HepG2 (cell line): ENCODE measurements around the gene MCF2L. TPM values are rescaled to one million over a fixed set of nuclear protein-coding genes. Genes with fewer than 3 reads are reported as not detected.

ENCODE experiments used
- ATAC-seq: fragments of 200-7000 bp; cut with Tn5 transposase; 3 replicates; pipeline ENCODE4 v1.9.1; 2020; ENCODE audit warnings: mild to moderate bottlenecking, moderate library complexity
- BruUV-seq: library from RNA; stranded (reverse); fragments of 400-500 nt; replicated peaks from 2 replicates; lab custom pipeline; 2021; lab: Mats Ljungman, UMichigan
- CTCF ChIA-PET: fragments of 300-600 bp; formaldehyde crosslinking; extraction: SDS; loops from one replicate; lab custom pipeline; 2021; ENCODE audit warnings: low total read pairs, inconsistent platforms, low intra/inter-chr PET ratio; lab: Yijun Ruan, JAX
- POLR2A ChIA-PET: fragments of 350-600 bp; sonication (Branson Sonifier 250); formaldehyde crosslinking; loops from one replicate; lab custom pipeline; 2020; ENCODE audit warnings: antibody characterized with exemption, inconsistent platforms; lab: Yijun Ruan, JAX
- DNase-seq: peaks from one replicate; pipeline ENCODE4 v3.0.0-alpha.2; 2015; ENCODE audit warnings: low spot score
- FAIRE-seq: peaks from 3 replicates; lab custom pipeline; 2011; peaks lifted over from hg19 to GRCh38; lab: Jason Lieb, UNC
- H2AFZ ChIP-seq: one replicate; pipeline ENCODE4 v1.6.1; 2011; ENCODE audit warnings: low read length, inconsistent platforms
- H3K27ac ChIP-seq: fragments of 300-600 bp; 3 replicates; pipeline ENCODE4 v1.8.0; 2011; ENCODE audit warnings: mixed run types, mild to moderate bottlenecking, mixed read lengths, low read length, inconsistent platforms; ENCODE audit not compliant: insufficient read depth; ENCODE audit errors: extremely low read length
- H3K27me3 ChIP-seq, 2 experiments: fragments of 200-600 bp in 1 of 2; 2 replicates in 1 of 2; 3 replicates in 1 of 2; pipeline versions ENCODE4 v1.6.0 to v1.8.0; 2011; ENCODE audit warnings: low read length in 2 of 2, mild to moderate bottlenecking in 2 of 2, moderate library complexity in 2 of 2, inconsistent platforms in 1 of 2; ENCODE audit not compliant: insufficient read depth in 2 of 2, control insufficient read depth in 1 of 2
- H3K36me3 ChIP-seq, 2 experiments: fragments of 200-600 bp in 1 of 2; replicated peaks in 1 of 2; 2 replicates in 1 of 2; 3 replicates in 1 of 2; pipeline versions ENCODE4 v1.5.1 to v1.8.0; 2011; ENCODE audit warnings: low read length in 2 of 2, inconsistent platforms in 1 of 2; ENCODE audit not compliant: insufficient read depth in 2 of 2, control insufficient read depth in 1 of 2
- H3K4me1 ChIP-seq: 2 replicates; pipeline ENCODE4 v1.5.1; 2012; ENCODE audit warnings: low read length, inconsistent platforms; ENCODE audit not compliant: insufficient read depth
- H3K4me2 ChIP-seq: 2 replicates; pipeline ENCODE4 v1.6.0; 2011; ENCODE audit warnings: low read depth, low read length, inconsistent platforms
- H3K4me3 ChIP-seq, 3 experiments: fragments of 200-600 bp in 1 of 3; sonication (generic), shearing (Covaris generic) in 1 of 3; replicated peaks in 1 of 3; 2 replicates each; pipeline ENCODE4 v1.5.1; 2011 to 2016; ENCODE audit warnings: low read length in 3 of 3, inconsistent platforms in 2 of 3, low read depth in 2 of 3, mild to moderate bottlenecking in 2 of 3, control low read depth in 1 of 3, mixed read lengths in 1 of 3; ENCODE audit not compliant: insufficient read depth in 1 of 3
- H3K79me2 ChIP-seq: one replicate; pipeline ENCODE4 v1.6.1; 2011; ENCODE audit warnings: low read length, inconsistent platforms; ENCODE audit not compliant: insufficient read depth
- H3K9ac ChIP-seq: 2 replicates; pipeline ENCODE4 v1.6.0; 2011; ENCODE audit warnings: mild to moderate bottlenecking, low read depth, low read length, inconsistent platforms; ENCODE audit not compliant: insufficient read depth
- H3K9me3 ChIP-seq: 2 replicates; pipeline ENCODE4 v1.5.1; 2012; ENCODE audit warnings: mild to moderate bottlenecking, low read length
- H4K20me1 ChIP-seq: 2 replicates; pipeline ENCODE4 v1.6.0; 2011; ENCODE audit warnings: inconsistent platforms, mild to moderate bottlenecking, low read length, moderate library complexity; ENCODE audit not compliant: insufficient read depth
- DMAP1 ChIP-seq: IDR thresholded peaks from 2 replicates; pipeline ENCODE4 v1.6.1; 2016
- MBD4 ChIP-seq: IDR thresholded peaks from 2 replicates; pipeline ENCODE4 v1.6.1; 2012; ENCODE audit warnings: low read length, inconsistent platforms, borderline replicate concordance
- MTF1 ChIP-seq: sonication (generic); formaldehyde crosslinking; IDR thresholded peaks from 2 replicates; pipeline ENCODE4 v1.5.0; 2020; ENCODE audit warnings: missing genetic modification reagents
- MXD3 ChIP-seq: IDR thresholded peaks from 2 replicates; pipeline ENCODE4 v1.6.1; 2016; ENCODE audit warnings: mild to moderate bottlenecking, missing biosample characterization, missing genetic modification reagents
- REST ChIP-seq, 2 experiments: IDR thresholded peaks; 2 replicates each; pipeline ENCODE4 v1.6.1; 2011 to 2012; ENCODE audit warnings: low read length in 2 of 2, borderline replicate concordance in 1 of 2, low read depth in 1 of 2, mild to moderate bottlenecking in 1 of 2, moderate library complexity in 1 of 2
- TRIM24 ChIP-seq: sonication (generic); formaldehyde crosslinking; IDR thresholded peaks from 2 replicates; pipeline ENCODE4 v1.8.0; 2022; ENCODE audit warnings: mild to moderate bottlenecking, missing genetic modification reagents
- ZIK1 ChIP-seq: sonication (generic); formaldehyde crosslinking; IDR thresholded peaks from 2 replicates; pipeline ENCODE4 v1.5.0; 2020; ENCODE audit warnings: mild to moderate bottlenecking, low read depth, missing genetic modification reagents, borderline replicate concordance
- ZNF446 ChIP-seq: sonication (generic); formaldehyde crosslinking; IDR thresholded peaks from 2 replicates; pipeline ENCODE4 v1.5.0; 2020; ENCODE audit warnings: mild to moderate bottlenecking, missing genetic modification reagents
- ZNF598 ChIP-seq: sonication (generic); formaldehyde crosslinking; IDR thresholded peaks from 2 replicates; pipeline ENCODE4 v1.5.1; 2020; ENCODE audit warnings: mild to moderate bottlenecking, missing genetic modification reagents, borderline replicate concordance
- ZNF619 ChIP-seq: sonication (generic); formaldehyde crosslinking; IDR thresholded peaks from 2 replicates; pipeline ENCODE4 v1.4.0; 2020; ENCODE audit warnings: mild to moderate bottlenecking, missing genetic modification reagents
- WGBS: methylation state at CpG from one replicate; pipeline ENCODE4 v1.1.6; 2017; ENCODE audit warnings: low lambda C conversion rate; 5-methylcytosine and 5-hydroxymethylcytosine counted together
- in situ Hi-C: cut with HindIII; loops from 2 replicates; pipeline ENCODE4 v1.10.0; 2017; ENCODE audit warnings: low pct_unique_long_range_greater_than_20kb; ENCODE audit not compliant: extremely low pct_ligation_motif_present
- intact Hi-C: fragments of 100-400 bp; cut with micrococcal nuclease; formaldehyde crosslinking; loops from one replicate; pipeline ENCODE4 v1.10.0; 2022; ENCODE audit not compliant: unreplicated experiment
- polyA plus RNA-seq, 8 experiments: library from polyadenylated mRNA; depleted of rRNA in 3 of 8; stranded (reverse) in 7 of 8; unstranded in 1 of 8; fragments of >200 nt; fragmentation: Illumina TruSeq in 4 of 8; extraction: Trizol in 4 of 8; gene quantifications; 2 replicates each; pipeline versions ENCODE4 v1.2.1 to v1.2.3, GENCODE V29; 2011 to 2016; ENCODE audit warnings: low read depth in 4 of 8, missing spikeins in 1 of 8, mixed read lengths in 1 of 8; ENCODE audit not compliant: insufficient read depth in 1 of 8
- total RNA-seq, 5 experiments: library from RNA; depleted of rRNA; stranded (reverse); fragments of >200 nt; fragmentation: Illumina TruSeq; extraction: Trizol; gene quantifications; 2 replicates each; pipeline ENCODE4 v1.2.3, GENCODE V29; 2016; ENCODE audit warnings: low read depth in 1 of 5
- TF ChIP-seq, protein P1 (sequence below): sonication (generic); formaldehyde crosslinking; IDR thresholded peaks from 2 replicates; pipeline ENCODE4 v1.5.1; 2020; ENCODE audit warnings: mild to moderate bottlenecking, missing genetic modification reagents, moderate library complexity
- TF ChIP-seq, protein P2 (sequence below): IDR thresholded peaks from 2 replicates; pipeline ENCODE4 v1.6.1; 2016; ENCODE audit warnings: control low read depth

The MCF2L gene
- total and polyA plus RNA-seq, 2 of the 13 experiments (the other 11 are each of a cell fraction or from before 2014, with no cell fraction given), result 19.4 to 28.4 TPM

DNA sequence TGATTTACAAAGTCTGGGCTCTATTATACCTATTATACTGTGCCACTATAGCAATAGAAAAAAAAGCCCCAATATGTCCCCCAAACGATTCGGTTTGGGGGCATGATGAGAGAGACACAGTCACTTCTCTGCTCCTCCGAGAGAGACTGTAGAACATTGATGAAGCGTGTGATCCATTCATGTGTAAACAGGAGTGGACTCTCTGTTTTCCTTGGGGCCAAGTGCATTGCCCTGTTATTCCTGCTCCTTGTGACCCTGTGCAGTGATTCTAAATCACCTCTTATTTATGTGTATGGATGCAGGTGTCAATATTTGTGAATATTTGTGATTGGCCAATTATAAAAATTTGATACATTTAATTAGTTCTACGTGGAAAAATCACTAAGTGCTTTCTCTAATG lies 170.6 kb downstream of the MCF2L start (continued):
- TF ChIP-seq REST (IDR thresholded peaks at IDR 0.05; ENCODE audit: borderline replicate concordance in 1 of 2, low read depth in 1 of 2, low read length in 2 of 2) (no peak), MBD4 (peak; percentile 7; the same call in 1 of the 2 replicates)

- intact Hi-C loops, result no loop called here
- ATAC-seq (no peak), DNase-seq (no peak), FAIRE-seq (no peak)
- peaks cover 49% of the 10 kb centered on the region for H3K4me1 ChIP-seq
- H3K9ac ChIP-seq, result no peak overlapping the region
- 95% methylated on average over 14 of the region's 26 CpGs for WGBS
- no peak overlapping the region for H3K4me3 ChIP-seq
- in situ Hi-C loops, result no loop called here
- POLR2A ChIA-PET, result interaction anchor here (0.8 to 2.0 kb wide), 3 partner anchors 9 to 18 kb away, joined by 4 to 10 read pairs (median 5); partner anchors contain the start of gene F10
- CTCF ChIA-PET, result no interaction called here
- no peaks in the 10 kb centered on the region for H3K9me3 ChIP-seq
- no peaks in the 10 kb centered on the region for H4K20me1 ChIP-seq
- H3K36me3 ChIP-seq, result peaks cover 11 to 39% of the 10 kb centered on the region in 2 experiments; a peak in 4 of 5 replicates
- H3K4me2 ChIP-seq, result no peak overlapping the region
- H2AFZ ChIP-seq, result no peak overlapping the region
- H3K27ac ChIP-seq, result peak overlapping the region; percentile 15
- no peaks in the 10 kb centered on the region for H3K27me3 ChIP-seq
- H3K79me2 ChIP-seq, result no peaks in the 10 kb centered on the region
- no TSS peak for BruUV-seq
- no peak for TF ChIP-seq ZNF598 (CRISPR knock-in tag)
- TF ChIP-seq DMAP1 (CRISPR knock-in tag), result no peak
- no peak for TF ChIP-seq ZNF619 (CRISPR knock-in tag)
- no peak for TF ChIP-seq MXD3 (CRISPR knock-in tag)
- TF ChIP-seq, protein P1, sequence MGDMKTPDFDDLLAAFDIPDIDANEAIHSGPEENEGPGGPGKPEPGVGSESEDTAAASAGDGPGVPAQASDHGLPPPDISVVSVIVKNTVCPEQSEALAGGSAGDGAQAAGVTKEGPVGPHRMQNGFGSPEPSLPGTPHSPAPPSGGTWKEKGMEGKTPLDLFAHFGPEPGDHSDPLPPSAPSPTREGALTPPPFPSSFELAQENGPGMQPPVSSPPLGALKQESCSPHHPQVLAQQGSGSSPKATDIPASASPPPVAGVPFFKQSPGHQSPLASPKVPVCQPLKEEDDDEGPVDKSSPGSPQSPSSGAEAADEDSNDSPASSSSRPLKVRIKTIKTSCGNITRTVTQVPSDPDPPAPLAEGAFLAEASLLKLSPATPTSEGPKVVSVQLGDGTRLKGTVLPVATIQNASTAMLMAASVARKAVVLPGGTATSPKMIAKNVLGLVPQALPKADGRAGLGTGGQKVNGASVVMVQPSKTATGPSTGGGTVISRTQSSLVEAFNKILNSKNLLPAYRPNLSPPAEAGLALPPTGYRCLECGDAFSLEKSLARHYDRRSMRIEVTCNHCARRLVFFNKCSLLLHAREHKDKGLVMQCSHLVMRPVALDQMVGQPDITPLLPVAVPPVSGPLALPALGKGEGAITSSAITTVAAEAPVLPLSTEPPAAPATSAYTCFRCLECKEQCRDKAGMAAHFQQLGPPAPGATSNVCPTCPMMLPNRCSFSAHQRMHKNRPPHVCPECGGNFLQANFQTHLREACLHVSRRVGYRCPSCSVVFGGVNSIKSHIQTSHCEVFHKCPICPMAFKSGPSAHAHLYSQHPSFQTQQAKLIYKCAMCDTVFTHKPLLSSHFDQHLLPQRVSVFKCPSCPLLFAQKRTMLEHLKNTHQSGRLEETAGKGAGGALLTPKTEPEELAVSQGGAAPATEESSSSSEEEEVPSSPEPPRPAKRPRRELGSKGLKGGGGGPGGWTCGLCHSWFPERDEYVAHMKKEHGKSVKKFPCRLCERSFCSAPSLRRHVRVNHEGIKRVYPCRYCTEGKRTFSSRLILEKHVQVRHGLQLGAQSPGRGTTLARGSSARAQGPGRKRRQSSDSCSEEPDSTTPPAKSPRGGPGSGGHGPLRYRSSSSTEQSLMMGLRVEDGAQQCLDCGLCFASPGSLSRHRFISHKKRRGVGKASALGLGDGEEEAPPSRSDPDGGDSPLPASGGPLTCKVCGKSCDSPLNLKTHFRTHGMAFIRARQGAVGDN (CRISPR knock-in tag), result peak; percentile 65; the same call in 1 of the 2 replicates
- TF ChIP-seq ZIK1 (CRISPR knock-in tag), result no peak
- no peak for TF ChIP-seq ZNF446 (CRISPR knock-in tag)
- TF ChIP-seq TRIM24, result no peak
- TF ChIP-seq, protein P2, sequence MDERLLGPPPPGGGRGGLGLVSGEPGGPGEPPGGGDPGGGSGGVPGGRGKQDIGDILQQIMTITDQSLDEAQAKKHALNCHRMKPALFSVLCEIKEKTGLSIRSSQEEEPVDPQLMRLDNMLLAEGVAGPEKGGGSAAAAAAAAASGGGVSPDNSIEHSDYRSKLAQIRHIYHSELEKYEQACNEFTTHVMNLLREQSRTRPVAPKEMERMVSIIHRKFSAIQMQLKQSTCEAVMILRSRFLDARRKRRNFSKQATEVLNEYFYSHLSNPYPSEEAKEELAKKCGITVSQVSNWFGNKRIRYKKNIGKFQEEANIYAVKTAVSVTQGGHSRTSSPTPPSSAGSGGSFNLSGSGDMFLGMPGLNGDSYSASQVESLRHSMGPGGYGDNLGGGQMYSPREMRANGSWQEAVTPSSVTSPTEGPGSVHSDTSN, result no peak
- no peak for TF ChIP-seq MTF1 (CRISPR knock-in tag)
Measured at GRCh38 chr13:113140677-113141600, 171.9 kb downstream of the MCF2L start.
